Endothelial cell of umbilical vein (primary cell): ENCODE results near the gene CKLF. TPM values are rescaled to one million over a fixed set of nuclear protein-coding genes. Genes with fewer than 3 reads are reported as not detected.

Experiments
- BruUV-seq: library from RNA; stranded (reverse); fragments of 400-500 nt; replicated peaks from 2 replicates; lab custom pipeline; 2021; lab: Mats Ljungman, UMichigan
- CTCF ChIA-PET: fragments of 300-600, 350-600 bp; sonication (Branson Sonifier 250); formaldehyde crosslinking; loops from one replicate; lab custom pipeline; 2021; ENCODE audit warnings: antibody characterized with exemption, inconsistent platforms; lab: Charles Lee
- POLR2A ChIA-PET: fragments of 300-600, 350-600 bp; sonication (Branson Sonifier 250); formaldehyde crosslinking; loops from one replicate; lab custom pipeline; 2021; ENCODE audit warnings: antibody characterized with exemption, inconsistent platforms; lab: Charles Lee
- DNase-seq: peaks from one replicate; pipeline ENCODE4 v3.0.0-alpha.2; 2011; ENCODE audit warnings: low read depth, low spot score
- FAIRE-seq: peaks from 2 replicates; lab custom pipeline; 2011; peaks lifted over from hg19 to GRCh38; lab: Jason Lieb, UNC
- H2AFZ ChIP-seq: 2 replicates; pipeline ENCODE4 v1.6.0; 2012; ENCODE audit warnings: low read depth, low read length, control low read depth, inconsistent platforms
- H3K27ac ChIP-seq: 2 replicates; pipeline ENCODE4 v1.5.1; 2011; ENCODE audit warnings: low read depth, mild to moderate bottlenecking, control low read depth, low read length, moderate library complexity; ENCODE audit not compliant: insufficient read depth
- H3K27me3 ChIP-seq, 2 experiments: 2 replicates each; pipeline versions ENCODE4 v1.6.0 to v1.6.1; 2011; ENCODE audit warnings: low read length in 2 of 2, mixed read lengths in 1 of 2; ENCODE audit not compliant: control insufficient read depth in 2 of 2, insufficient read depth in 2 of 2
- H3K36me3 ChIP-seq, 2 experiments: 2 replicates in 1 of 2; 3 replicates in 1 of 2; pipeline ENCODE4 v1.5.1; 2011; ENCODE audit warnings: low read length in 2 of 2, mild to moderate bottlenecking in 1 of 2, moderate library complexity in 1 of 2; ENCODE audit not compliant: control insufficient read depth in 2 of 2, insufficient read depth in 2 of 2; ENCODE audit errors: extremely low read depth in 1 of 2
- H3K4me1 ChIP-seq: 3 replicates; pipeline ENCODE4 v1.5.1; 2011; ENCODE audit warnings: mild to moderate bottlenecking, low read length; ENCODE audit not compliant: control insufficient read depth, insufficient read depth; ENCODE audit errors: extremely low read depth
- H3K4me2 ChIP-seq: 2 replicates; pipeline ENCODE4 v1.6.1; 2011; ENCODE audit warnings: low read length, control low read depth, mixed read lengths; ENCODE audit not compliant: insufficient read depth
- H3K4me3 ChIP-seq, 3 experiments: fragments of 200-600 bp in 1 of 3; sonication (generic), shearing (Covaris generic) in 1 of 3; replicated peaks in 1 of 3; 2 replicates each; pipeline ENCODE4 v1.5.1; 2011 to 2016; ENCODE audit warnings: control low read depth in 3 of 3, low read length in 3 of 3, mild to moderate bottlenecking in 2 of 3, inconsistent platforms in 1 of 3, low read depth in 1 of 3, moderate library complexity in 1 of 3; ENCODE audit not compliant: insufficient read depth in 1 of 3
- H3K79me2 ChIP-seq: 2 replicates; pipeline ENCODE4 v1.6.0; 2012; ENCODE audit warnings: low read length, inconsistent platforms; ENCODE audit not compliant: control insufficient read depth, insufficient read depth
- H3K9ac ChIP-seq: replicated peaks from 2 replicates; pipeline ENCODE3; 2011; ENCODE audit warnings: low read length, control low read depth; ENCODE audit not compliant: insufficient read depth; ENCODE audit errors: extremely low read depth
- H3K9me1 ChIP-seq: replicated peaks from 3 replicates; pipeline ENCODE4 v1.6.0; 2011; ENCODE audit warnings: mild to moderate bottlenecking, low read length; ENCODE audit not compliant: control insufficient read depth, insufficient read depth; ENCODE audit errors: extremely low read depth
- H3K9me3 ChIP-seq: replicated peaks from 2 replicates; pipeline ENCODE4 v1.5.1; 2012; ENCODE audit warnings: low read length, inconsistent platforms; ENCODE audit not compliant: control insufficient read depth, insufficient read depth
- H4K20me1 ChIP-seq: replicated peaks from 2 replicates; pipeline ENCODE3; 2011; ENCODE audit warnings: mild to moderate bottlenecking, low read length; ENCODE audit not compliant: control insufficient read depth, insufficient read depth; ENCODE audit errors: extremely low read depth
- EZH2 ChIP-seq: IDR thresholded peaks from 2 replicates; pipeline ENCODE4 v1.6.1; 2012; ENCODE audit warnings: borderline replicate concordance, low read depth, mild to moderate bottlenecking, moderate library complexity, low read length, inconsistent platforms; ENCODE audit not compliant: severe bottlenecking
- FOS ChIP-seq: IDR thresholded peaks from 2 replicates; pipeline ENCODE4 v1.6.1; 2011; ENCODE audit warnings: mild to moderate bottlenecking, low read length, moderate library complexity, borderline replicate concordance; ENCODE audit not compliant: insufficient read depth
- GATA2 ChIP-seq: IDR thresholded peaks from 2 replicates; pipeline ENCODE4 v1.7.0; 2011; ENCODE audit warnings: low read depth, mild to moderate bottlenecking, moderate library complexity, mixed read lengths, low read length; ENCODE audit not compliant: insufficient read length, insufficient read depth
- JUN ChIP-seq: IDR thresholded peaks from 2 replicates; pipeline ENCODE4 v1.6.1; 2011; ENCODE audit warnings: borderline replicate concordance, low read depth; ENCODE audit not compliant: insufficient read length, insufficient read depth
- MYC ChIP-seq: IDR thresholded peaks from one replicate; pipeline ENCODE4 v1.6.1; 2011; ENCODE audit warnings: mild to moderate bottlenecking, low read depth, low read length
- POLR2A ChIP-seq: IDR thresholded peaks from 2 replicates; pipeline ENCODE4 v1.6.1; 2012; ENCODE audit warnings: low read depth, mild to moderate bottlenecking, control low read depth, low read length
- POLR2AphosphoS5 ChIP-seq: IDR thresholded peaks from 2 replicates; pipeline ENCODE4 v1.6.1; 2012; ENCODE audit warnings: low read depth, mild to moderate bottlenecking, control low read depth, low read length, moderate library complexity; ENCODE audit not compliant: insufficient read depth
- dilution Hi-C: fragments of 300-500 bp; cut with MboI; formaldehyde crosslinking; loops from one replicate; pipeline ENCODE4 v1.15.0; 2019; ENCODE audit warnings: low sequenced_read_pairs; ENCODE audit not compliant: extremely low pct_ligation_motif_present
- intact Hi-C: fragments of 100-400 bp; cut with micrococcal nuclease; formaldehyde crosslinking; loops from one replicate; pipeline ENCODE4 v1.10.0; 2022
- polyA plus RNA-seq, 4 experiments: library from polyadenylated mRNA; depleted of rRNA in 3 of 4; stranded (reverse) in 3 of 4; unstranded in 1 of 4; fragments of >200 nt; gene quantifications; 2 replicates each; pipeline versions ENCODE4 v1.2.1 to v1.2.3, GENCODE V29; 2011 to 2012; ENCODE audit warnings: missing spikeins in 1 of 4
- total RNA-seq: library from RNA; stranded (reverse); gene quantifications from 2 replicates; pipeline ENCODE4 v1.2.3, GENCODE V29; 2021
- TF ChIP-seq, protein P1 (sequence below): IDR thresholded peaks from 2 replicates; pipeline ENCODE4 v1.6.1; 2011; ENCODE audit not compliant: insufficient read depth, insufficient read length
- TF ChIP-seq, protein P2 (sequence below), 2 donors: IDR thresholded peaks; 1 replicate in 1 of 2; 2 replicates in 1 of 2; pipeline ENCODE4 v1.5.1; 2011; ENCODE audit warnings: low read length in 2 of 2, mild to moderate bottlenecking in 2 of 2, moderate library complexity in 2 of 2, control low read depth in 1 of 2, inconsistent platforms in 1 of 2, low read depth in 1 of 2; ENCODE audit not compliant: insufficient read depth in 1 of 2; ENCODE audit errors: extremely low read depth in 1 of 2

Gene CKLF
- total and polyA plus RNA-seq, 2 donors (not counting 3 experiments of a cell fraction or from before 2014, with no cell fraction given) = 80.0 to 209 TPM

- no peak for DNase-seq
- H3K4me2 ChIP-seq = no peak overlapping the region
- no peaks in the 10 kb centered on the region for H3K9me1 ChIP-seq
- ChIA-PET CTCF (interaction anchor here (1.5 kb wide), 1 partner anchor 21 kb away, joined by 3 read pairs; no protein-coding TSS in a partner anchor), POLR2A (no interaction called here)
- intact Hi-C loops = no loop called here
- H3K36me3 ChIP-seq = peaks cover 0 to 8% of the 10 kb centered on the region in 2 experiments
- no peak overlapping the region for H3K27ac ChIP-seq
- no peaks in the 10 kb centered on the region for H3K9me3 ChIP-seq
- BruUV-seq = no TSS peak
- no peaks in the 10 kb centered on the region for H3K4me1 ChIP-seq
- no peak for FAIRE-seq
- no peak for TF ChIP-seq FOS
- dilution Hi-C loops = no loop called here
- no peak overlapping the region for H3K9ac ChIP-seq
- no peak overlapping the region for H3K4me3 ChIP-seq
- no peak overlapping the region for H2AFZ ChIP-seq
- no peaks in the 10 kb centered on the region for H3K79me2 ChIP-seq
- H4K20me1 ChIP-seq = no peaks in the 10 kb centered on the region
- no peaks in the 10 kb centered on the region for H3K27me3 ChIP-seq
Observed at GRCh38 chr16:66541388-66542355, 10.7 kb upstream of the CKLF start.

DNA sequence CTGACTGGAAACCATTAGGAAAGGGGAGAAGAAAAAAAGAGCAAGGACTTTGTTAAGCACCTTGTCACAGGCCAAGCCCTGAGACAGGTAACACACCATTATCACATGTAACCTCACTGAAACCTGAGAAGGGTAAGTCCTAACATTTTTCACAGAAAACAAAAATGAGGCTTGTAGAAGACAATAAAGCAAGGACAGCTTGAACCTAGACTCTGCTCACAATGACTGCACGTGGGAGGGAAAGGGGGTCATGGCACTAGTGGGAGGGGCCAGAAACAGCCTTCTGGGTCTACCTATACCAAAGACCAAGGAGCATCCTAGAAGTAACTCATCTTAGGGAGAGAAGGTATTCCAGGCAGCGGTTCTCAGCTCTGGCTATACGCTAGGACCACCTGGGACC lies 10.0 kb upstream of the CKLF start:
- intact Hi-C loops = no loop called here
- Histone ChIP-seq H3K27me3 (no peaks in the 10 kb centered on the region), H3K4me1 (no peaks in the 10 kb centered on the region), H3K4me3 (no peak overlapping the region), H3K4me2 (no peak overlapping the region), H3K9me3 (no peaks in the 10 kb centered on the region), H3K9me1 (no peaks in the 10 kb centered on the region), H3K9ac (no peak overlapping the region), H2AFZ (no peak overlapping the region), H3K79me2 (no peaks in the 10 kb centered on the region), H4K20me1 (no peaks in the 10 kb centered on the region), H3K27ac (no peak overlapping the region), H3K36me3 (peaks cover 0 to 2% of the 10 kb centered on the region in 2 experiments)
- dilution Hi-C loops = no loop called here
- ChIA-PET CTCF (interaction anchor here (1.5 to 2.5 kb wide), 2 partner anchors 21 kb away, joined by 3 to 8 read pairs; no protein-coding TSS in a partner anchor), POLR2A (no interaction called here)
- FAIRE-seq (no peak), DNase-seq (no peak)
- TF ChIP-seq, protein P1, sequence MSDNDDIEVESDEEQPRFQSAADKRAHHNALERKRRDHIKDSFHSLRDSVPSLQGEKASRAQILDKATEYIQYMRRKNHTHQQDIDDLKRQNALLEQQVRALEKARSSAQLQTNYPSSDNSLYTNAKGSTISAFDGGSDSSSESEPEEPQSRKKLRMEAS = no peak
- TF ChIP-seq MYC (no peak), EZH2 (no peak), POLR2A (no peak), GATA2 (no peak), POLR2AphosphoS5 (no peak), JUN (no peak), FOS (no peak)
- TF ChIP-seq, protein P2, sequence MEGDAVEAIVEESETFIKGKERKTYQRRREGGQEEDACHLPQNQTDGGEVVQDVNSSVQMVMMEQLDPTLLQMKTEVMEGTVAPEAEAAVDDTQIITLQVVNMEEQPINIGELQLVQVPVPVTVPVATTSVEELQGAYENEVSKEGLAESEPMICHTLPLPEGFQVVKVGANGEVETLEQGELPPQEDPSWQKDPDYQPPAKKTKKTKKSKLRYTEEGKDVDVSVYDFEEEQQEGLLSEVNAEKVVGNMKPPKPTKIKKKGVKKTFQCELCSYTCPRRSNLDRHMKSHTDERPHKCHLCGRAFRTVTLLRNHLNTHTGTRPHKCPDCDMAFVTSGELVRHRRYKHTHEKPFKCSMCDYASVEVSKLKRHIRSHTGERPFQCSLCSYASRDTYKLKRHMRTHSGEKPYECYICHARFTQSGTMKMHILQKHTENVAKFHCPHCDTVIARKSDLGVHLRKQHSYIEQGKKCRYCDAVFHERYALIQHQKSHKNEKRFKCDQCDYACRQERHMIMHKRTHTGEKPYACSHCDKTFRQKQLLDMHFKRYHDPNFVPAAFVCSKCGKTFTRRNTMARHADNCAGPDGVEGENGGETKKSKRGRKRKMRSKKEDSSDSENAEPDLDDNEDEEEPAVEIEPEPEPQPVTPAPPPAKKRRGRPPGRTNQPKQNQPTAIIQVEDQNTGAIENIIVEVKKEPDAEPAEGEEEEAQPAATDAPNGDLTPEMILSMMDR (IDR thresholded peaks at IDR 0.05; ENCODE audit: extremely low read depth in 1 of 2, insufficient read depth in 1 of 2, low read depth in 1 of 2, low read length in 2 of 2) = no peak
- BruUV-seq = no TSS peak
